Psoas muscle (tissue), 8 donors: Measurements from ENCODE around the gene SLC19A2. TPM values are rescaled to one million over a fixed set of nuclear protein-coding genes. Genes with fewer than 3 reads are reported as not detected.
"Not testable (repeated sequence)": the region's sequence is repeated elsewhere in the genome, so short reads cannot be mapped to it uniquely, and the experiment has no call there.

Source experiments
- ATAC-seq, 4 donors: fragments of 200-7000 bp; cut with Tn5 transposase; one replicate each; pipeline ENCODE4 v1.9.1; 2020; ENCODE audit warnings: moderate library complexity in 3 of 4, mild to moderate bottlenecking in 2 of 4
- DNase-seq, 2 donors: peaks; one replicate each; pipeline ENCODE4 v3.0.0-alpha.2; 2020
- H3K27ac ChIP-seq: fragments of 200-600 bp; one replicate; pipeline ENCODE4 v1.8.0; 2022
- H3K27me3 ChIP-seq, 3 donors: fragments of 200-600 bp in 1 of 3; one replicate each; pipeline versions ENCODE4 v1.6.1 to v1.8.0; 2013 to 2022; ENCODE audit warnings: low read length in 2 of 3, mild to moderate bottlenecking in 2 of 3, moderate library complexity in 1 of 3; ENCODE audit not compliant: insufficient read depth in 3 of 3
- H3K36me3 ChIP-seq, 2 donors: fragments of 200-600 bp in 1 of 2; one replicate each; pipeline versions ENCODE4 v1.6.1 to v1.8.0; 2013 to 2022; ENCODE audit warnings: low read depth in 1 of 2, mild to moderate bottlenecking in 1 of 2, moderate library complexity in 1 of 2; ENCODE audit not compliant: insufficient read depth in 1 of 2
- H3K4me1 ChIP-seq: fragments of 200-600 bp; one replicate; pipeline ENCODE4 v1.8.0; 2022
- H3K4me3 ChIP-seq: fragments of 200-600 bp; one replicate; pipeline ENCODE4 v1.8.0; 2022; ENCODE audit warnings: mild to moderate bottlenecking
- H3K9me3 ChIP-seq: fragments of 200-600 bp; one replicate; pipeline ENCODE4 v1.8.0; 2022
- CTCF ChIP-seq: fragments of 200-600 bp; IDR thresholded peaks from one replicate; pipeline ENCODE4 v1.8.0; 2022; ENCODE audit warnings: antibody characterized with exemption
- WGBS, 3 donors: extraction: QIAGEN DNeasy Blood & Tissue Kit; methylation state at CpG; one replicate each; pipeline versions ENCODE4 v1.1.6 to v1.1.7; 2013; 5-methylcytosine and 5-hydroxymethylcytosine counted together
- intact Hi-C, 2 donors: fragments of 100-400 bp; cut with DNase I; formaldehyde crosslinking; loops; one replicate each; pipeline versions ENCODE4 v1.11.0 to v1.14.2; 2022
- long read RNA-seq, 2 donors: library from polyadenylated mRNA; unstranded; transcript quantifications; one replicate each; pipeline ENCODE4 v2.0.0, GENCODE V29; 2021
- polyA plus RNA-seq, 3 donors: library from polyadenylated mRNA; stranded (reverse); fragments of 200-250 nt; gene quantifications; one replicate each; pipeline ENCODE4 v1.2.3, GENCODE V29; 2013
- total RNA-seq, 4 donors: library from RNA; stranded (reverse); fragmentation: NEBNext Ultra II Directional in 2 of 4; extraction: Animal tissue kit (Norgen Biotek cat#: 25700) in 2 of 4; gene quantifications; one replicate each; pipeline versions ENCODE4 v1.2.1 to v1.2.4, GENCODE V29; 2021 to 2023
- donor health status: healthy with polysubstance abuse.
- donor health status: DM: no; HTN: no; CAD: no; lungs with moderate emphysema.
- donor health status: Bipolar disorder and iron deficiency.
- donor health status: healthy.
- donor health status: DM: yes; HTN: yes; CAD: no.
- donor health status: DM: no; HTN: no; CAD: no.
- donor health status: DM: no; HTN: no; CAD: no.
- donor health status: DM: yes; HTN: yes; CAD: no.

SLC19A2 gene
- total RNA-seq: 100 to 1,000 TPM in 2 of 4 donors, 10 to 100 TPM in 2; 23.6 to 151 (median 83.3) TPM
- 100 to 1,000 TPM in 2 of 3 donors, 10 to 100 TPM in 1; 75.0 to 150 (median 139) TPM for polyA plus RNA-seq
- long read RNA-seq, donor 1, transcript SLC19A2-201 (6 exons, 3,671 nt): major isoform, 17 of 28 reads
- long read RNA-seq, donor 1, partial matches to known transcripts: 8 of 28 reads
- long read RNA-seq, donor 1, other reads (novel, unspliced or antisense): 3 of 28 reads
- long read RNA-seq, donor 2, transcript SLC19A2-201 (6 exons, 3,671 nt): major isoform, 240 of 395 reads
- long read RNA-seq, donor 2, partial matches to known transcripts: 122 of 395 reads
- long read RNA-seq, donor 2, other reads (novel, unspliced or antisense): 30 of 395 reads

GRCh38 chr1:169485431-169486280, at the start of gene SLC19A2:
Gene SLC19A2, minus strand, starts transcription at chr1:169485944. Its CDS starts 178 bp downstream, at chr1:169485766.
- no peaks in the 10 kb centered on the region for H3K9me3 ChIP-seq
- ATAC-seq: peak; percentile 79 to 91 (median 86)

GRCh38 chr1:169534653-169535052, 48.9 kb upstream of the SLC19A2 start:
- Histone ChIP-seq H3K4me1 (no peaks in the 10 kb centered on the region), H3K9me3 (no peaks in the 10 kb centered on the region), H3K27ac (no peak overlapping the region), H3K36me3 (no peaks in the 10 kb centered on the region), H3K4me3 (no peak overlapping the region), H3K27me3 (no peaks in the 10 kb centered on the region)
- intact Hi-C loops: no loop called here
- ATAC-seq (no peak), DNase-seq (no peak)
- TF ChIP-seq CTCF: no peak
- WGBS, 3 donors: 88 to 89% (median 88%) methylated on average over 2 of the region's 2 CpGs

More at GRCh38 chr1:169485431-169486280, at the start of gene SLC19A2:
- peak; percentile 15 for TF ChIP-seq CTCF
- intact Hi-C loops: loop anchor here (10.0 kb wide), 3 partner anchors 121 to 871 kb away; partner anchors contain the start of genes BLZF1 (in 1 of the 2) and NME7 (in 1 of the 2)
- WGBS, 3 donors: 0 to 1% (median 1%) methylated on average over 66 to 85 of the region's 85 CpGs
- DNase-seq: peak; percentile 100
- Histone ChIP-seq H3K4me3 (peak within 1 kb of the TSS; percentile 95), H3K4me1 (peaks cover 46% of the 10 kb centered on the region), H3K36me3 (peaks cover 0 to 5% of the 10 kb centered on the region in 2 donors), H3K27me3 (no peaks in the 10 kb centered on the region), H3K27ac (peak within 1 kb of the TSS; percentile 99)

- not testable (repeated sequence) for ATAC-seq, H3K36me3 ChIP-seq
Observed at GRCh38 chr1:169533528-169534190, 47.9 kb upstream of the SLC19A2 start.

GRCh38 chr1:169530448-169530847, 44.7 kb upstream of the SLC19A2 start:
- TF ChIP-seq CTCF: no peak
- H3K4me1 ChIP-seq: no peaks in the 10 kb centered on the region
- 54 to 92% (median 72%) methylated on average over 3 of the region's 3 CpGs for WGBS, 3 donors
- DNase-seq (no peak), ATAC-seq (no peak)
- no peak overlapping the region for H3K4me3 ChIP-seq
- H3K36me3 ChIP-seq: no peaks in the 10 kb centered on the region
- intact Hi-C loops: no loop called here
- no peaks in the 10 kb centered on the region for H3K27me3 ChIP-seq
- H3K27ac ChIP-seq: no peak overlapping the region
- no peaks in the 10 kb centered on the region for H3K9me3 ChIP-seq

More at GRCh38 chr1:169533528-169534190, 47.9 kb upstream of the SLC19A2 start:
- H3K27me3 ChIP-seq, H3K4me3 ChIP-seq, DNase-seq, intact Hi-C loops, H3K27ac ChIP-seq, H3K4me1 ChIP-seq, H3K9me3 ChIP-seq: not testable (repeated sequence)
- 87 to 91% (median 87%) methylated on average over 9 of the region's 9 CpGs for WGBS, 3 donors
